ENCODE data around the gene TWIST2.

Gene TWIST2

DNA sequence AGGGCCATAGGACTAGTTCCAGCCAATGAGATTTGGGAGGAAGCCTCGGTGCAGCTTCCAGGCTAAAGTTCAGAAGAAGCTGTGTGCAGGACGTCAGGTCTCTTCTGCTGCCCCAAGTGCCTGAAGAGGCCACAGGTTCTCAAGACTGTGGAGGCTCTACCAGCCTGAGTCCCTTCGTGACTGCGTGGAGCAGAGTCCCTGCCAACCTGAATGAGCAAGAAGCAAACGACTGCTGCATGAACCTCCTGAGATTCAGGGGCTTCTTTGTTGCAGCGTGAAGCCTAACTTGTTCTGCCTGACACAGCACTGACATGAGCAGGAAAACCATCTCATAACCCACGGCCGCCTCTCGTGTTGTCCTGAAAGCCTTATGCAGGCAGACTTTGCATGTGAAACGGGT is 39.7 kb downstream of the TWIST2 start:
- in situ Hi-C loops (cut with HindIII; ENCODE audit: low sequenced_read_pairs) = no loop called here

DNA sequence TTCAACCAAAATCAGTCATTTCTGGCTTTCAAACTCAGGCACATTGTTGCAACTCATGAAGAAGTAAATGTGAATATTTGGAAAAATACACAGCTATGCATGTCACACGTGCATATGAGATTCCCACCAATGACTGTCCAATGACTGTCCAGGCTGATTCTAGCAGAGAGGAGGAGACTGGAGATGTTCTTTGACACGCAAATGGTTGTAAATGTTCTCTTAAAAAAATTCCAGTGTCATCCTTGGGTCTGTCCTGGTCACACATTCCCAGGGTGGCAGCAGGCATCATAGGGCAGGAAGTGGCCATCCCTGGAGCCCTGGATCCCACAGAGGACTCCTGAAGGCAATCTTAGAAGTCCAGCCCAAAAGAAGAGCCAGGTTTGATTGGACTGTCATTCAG is 40.9 kb downstream of the TWIST2 start:
- in situ Hi-C loops (cut with HindIII; ENCODE audit: low sequenced_read_pairs) = no loop called here

DNA sequence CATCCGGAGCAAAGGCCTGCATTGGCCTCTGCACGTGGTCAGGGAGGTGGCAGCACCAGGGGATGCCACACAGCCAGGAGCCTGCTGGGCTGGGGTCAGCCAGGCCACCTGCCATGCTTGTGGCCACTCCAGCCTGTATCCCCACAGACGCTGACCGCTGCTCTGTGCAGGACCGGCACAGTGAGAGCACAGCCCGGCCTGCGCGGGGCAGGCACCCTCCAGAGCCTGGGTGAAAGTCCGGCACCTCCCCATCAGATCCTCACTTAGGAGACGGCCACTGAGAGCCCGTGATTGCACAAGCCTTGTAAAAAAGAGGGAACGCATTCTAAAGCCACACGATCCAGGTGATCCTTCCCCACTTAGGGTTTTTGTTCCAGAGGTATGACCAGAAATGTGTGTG is 42.2 kb downstream of the TWIST2 start:
- in situ Hi-C loops (cut with HindIII; ENCODE audit: low sequenced_read_pairs) = no loop called here

DNA sequence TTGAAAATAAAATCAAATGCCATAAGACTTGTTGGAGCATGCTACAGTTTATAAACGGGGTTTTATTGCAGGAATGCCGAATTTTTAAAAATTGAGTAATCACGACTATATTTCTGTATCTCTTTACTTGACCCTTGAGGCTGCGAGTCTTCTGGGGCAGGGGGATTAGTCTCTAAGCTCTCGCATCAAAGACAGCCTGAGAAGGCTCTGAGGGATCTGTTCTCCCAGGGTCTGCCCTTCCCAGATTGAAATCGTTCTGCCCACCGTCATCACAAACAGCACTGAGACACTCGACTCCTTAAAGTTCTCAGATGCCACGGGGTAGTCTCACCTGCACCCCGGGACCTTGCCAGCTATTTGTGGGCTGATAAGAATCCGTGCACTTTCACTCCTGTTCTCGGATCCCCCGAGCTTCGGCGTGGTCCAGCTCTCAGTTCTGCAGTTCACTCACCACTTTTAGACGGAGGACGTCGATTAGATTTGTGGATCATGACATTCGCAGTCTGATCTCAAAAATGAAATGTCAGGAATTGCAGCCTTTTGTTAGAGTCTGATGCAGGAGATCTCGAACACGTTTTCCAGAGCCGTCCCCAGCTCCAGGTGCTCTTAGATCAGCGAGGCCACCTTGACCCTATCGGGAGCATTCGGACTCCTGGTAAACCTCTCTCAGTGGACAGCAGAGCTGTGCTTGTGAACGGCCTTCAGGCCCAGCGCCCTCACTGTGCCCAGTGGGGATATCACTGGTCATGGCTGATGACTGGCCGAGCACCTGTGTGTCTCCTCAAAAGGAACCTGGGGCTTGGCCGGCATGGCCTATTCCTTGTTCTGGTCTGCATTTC is 43.0 kb downstream of the TWIST2 start:
- in situ Hi-C loops (cut with HindIII; ENCODE audit: low sequenced_read_pairs) = no loop called here

DNA sequence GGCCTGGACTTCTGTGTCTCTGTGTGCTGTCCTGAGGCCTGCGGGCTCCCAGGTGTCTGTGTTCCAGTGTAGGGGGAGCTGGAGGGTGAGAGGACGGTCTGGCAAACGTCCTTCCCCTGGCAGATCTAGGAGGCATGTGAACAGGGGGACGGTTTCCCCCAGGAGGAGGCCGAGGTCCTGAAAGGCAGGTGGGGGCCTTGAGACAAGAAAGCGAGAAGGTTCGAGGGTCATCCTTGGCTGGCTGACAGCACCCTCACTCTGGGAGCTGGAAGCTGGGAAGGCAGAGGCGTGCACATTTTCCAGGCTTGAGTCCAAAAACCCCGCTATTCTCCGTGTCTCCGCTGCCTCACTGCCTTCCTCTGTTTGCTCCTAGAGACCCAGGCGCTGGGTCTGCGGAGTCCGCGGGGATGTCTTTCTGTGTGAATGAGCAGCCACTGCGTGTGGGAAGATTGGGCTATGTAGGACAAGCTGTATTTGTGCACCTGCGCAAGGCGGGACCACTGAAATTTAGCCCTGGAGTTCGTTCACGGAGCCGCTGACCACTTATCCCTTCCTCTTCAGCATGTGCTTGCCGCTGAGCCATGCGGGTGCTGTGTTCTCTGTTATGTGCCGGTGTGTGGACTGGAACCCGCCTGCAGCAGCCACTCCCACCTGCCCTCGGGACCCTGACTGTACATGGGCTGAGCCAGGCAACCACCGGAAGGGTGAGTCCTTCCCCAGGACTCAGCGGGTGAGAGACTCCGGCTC is 43.7 kb downstream of the TWIST2 start:
- in situ Hi-C loops (cut with HindIII; ENCODE audit: low sequenced_read_pairs) = no loop called here

DNA sequence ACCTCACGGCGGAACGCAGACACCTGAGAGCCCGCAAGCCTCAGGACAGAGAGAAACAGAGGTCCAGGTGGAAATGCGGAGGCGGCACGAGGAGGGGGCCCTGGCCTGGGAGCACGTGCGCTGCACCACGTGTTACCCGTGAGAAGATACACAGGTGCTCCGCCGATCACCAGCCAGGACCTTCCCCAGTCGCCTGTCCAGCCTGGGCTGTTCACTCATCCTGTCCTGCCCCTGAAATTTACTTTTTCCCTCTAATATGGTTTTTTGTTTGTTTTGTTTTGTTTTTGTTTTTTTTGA is 44.3 kb downstream of the TWIST2 start:
- in situ Hi-C loops (cut with HindIII; ENCODE audit: low sequenced_read_pairs) = no loop called here

DNA sequence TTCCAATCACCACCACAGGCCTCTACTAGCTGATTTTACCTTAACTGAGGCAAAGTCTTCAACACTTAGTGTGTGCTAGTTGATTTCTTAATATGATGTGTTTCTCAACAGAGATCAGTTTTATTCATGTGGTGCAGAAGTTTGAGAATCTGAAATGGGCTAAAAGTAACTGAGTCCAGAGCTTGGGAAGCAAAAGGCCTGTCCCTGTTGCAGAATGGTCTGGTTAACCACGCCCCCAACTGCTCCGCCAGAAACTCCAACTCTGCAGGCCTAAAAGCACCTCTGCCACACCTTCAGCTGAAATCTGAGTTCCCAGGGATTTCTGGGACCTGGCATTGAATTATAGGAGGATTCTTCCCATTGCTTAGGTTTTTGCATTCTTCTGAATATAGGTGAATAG is 44.9 kb downstream of the TWIST2 start:
- in situ Hi-C loops (cut with HindIII; ENCODE audit: low sequenced_read_pairs) = no loop called here

DNA sequence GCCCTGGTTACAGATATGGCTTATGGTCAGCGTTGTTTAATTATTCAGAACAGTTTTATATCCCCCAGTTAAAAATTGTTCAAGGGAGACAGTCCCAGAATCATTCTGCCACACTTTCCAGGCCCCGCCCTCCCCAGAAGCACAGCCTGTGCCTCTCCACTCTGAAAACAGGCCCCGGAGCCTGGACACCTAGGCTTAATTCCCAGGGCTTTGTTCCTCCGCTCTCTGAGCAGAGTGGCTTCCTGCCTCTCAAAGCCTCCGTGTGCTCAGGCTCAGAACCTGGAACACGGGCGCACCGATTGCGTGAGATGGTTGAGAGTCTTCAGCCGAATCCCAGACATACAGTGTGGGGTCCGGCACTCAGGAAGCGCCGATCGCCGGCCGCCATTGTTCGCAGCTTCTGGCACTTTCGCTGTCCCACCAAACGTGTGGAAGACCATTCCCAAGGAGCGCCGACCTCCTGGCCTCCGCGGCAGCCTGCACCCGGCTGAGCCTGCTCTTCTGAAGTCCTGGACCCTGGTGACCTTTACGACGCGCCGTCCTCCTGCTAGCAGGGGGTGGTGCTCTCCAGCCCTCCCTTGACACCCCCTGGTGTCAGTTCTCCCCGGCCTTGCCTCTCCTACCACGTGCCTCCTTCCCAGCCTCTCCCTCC is 45.6 kb downstream of the TWIST2 start:
- in situ Hi-C loops (cut with HindIII; ENCODE audit: low sequenced_read_pairs) = no loop called here

DNA sequence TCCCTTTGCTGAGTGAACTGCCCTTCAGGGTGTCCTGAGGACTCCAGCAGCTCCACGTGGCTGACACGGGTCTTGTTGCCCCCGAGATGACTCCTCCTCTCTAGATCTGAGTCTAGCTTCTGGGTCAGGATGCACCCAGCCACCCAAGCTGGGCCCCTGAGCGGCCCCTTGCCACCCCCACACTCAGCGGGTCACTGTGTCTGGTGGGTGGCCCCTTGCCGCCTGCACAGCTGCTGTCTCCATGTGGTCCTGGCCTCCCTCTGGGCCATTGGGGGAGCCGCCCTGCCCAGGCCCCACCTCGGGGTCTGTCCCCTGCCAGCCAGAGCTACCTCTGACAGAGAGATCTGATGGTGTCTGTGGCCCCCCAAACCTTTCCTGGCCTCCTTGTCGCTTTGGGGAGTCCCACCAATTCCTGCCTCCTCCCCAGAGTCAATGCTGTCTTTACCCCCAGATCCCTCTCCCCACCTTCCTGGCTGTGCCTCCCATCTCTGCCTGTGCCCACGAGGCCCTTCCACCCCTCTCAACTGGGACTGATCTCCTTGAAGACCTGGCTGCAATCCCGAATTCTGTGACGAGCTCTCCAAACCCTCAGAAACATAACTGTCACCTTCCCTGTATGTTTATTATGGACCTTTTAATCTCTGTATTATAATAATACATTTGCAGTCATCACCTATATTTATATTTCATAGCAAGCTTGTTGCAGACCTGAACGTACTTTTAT is 46.5 kb downstream of the TWIST2 start:
- in situ Hi-C loops (cut with HindIII; ENCODE audit: low sequenced_read_pairs) = no loop called here

DNA sequence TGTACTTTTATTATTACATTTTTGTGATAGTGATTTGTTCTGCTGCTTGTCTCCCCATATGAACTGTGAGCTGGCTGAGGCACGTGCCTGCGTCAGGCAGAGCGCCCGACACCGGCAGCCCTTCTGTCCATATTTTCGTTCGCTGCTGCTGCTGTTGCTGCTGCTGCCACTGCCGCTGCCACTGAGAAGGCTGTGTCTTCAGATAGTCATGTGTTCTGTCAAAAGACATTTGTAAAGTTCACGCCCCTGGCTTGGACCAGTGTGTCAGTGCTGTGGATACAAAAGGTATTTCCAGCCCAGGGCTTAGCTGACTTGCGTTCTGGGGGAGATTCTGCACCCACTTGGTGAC is 47.0 kb downstream of the TWIST2 start:
- in situ Hi-C loops (cut with HindIII; ENCODE audit: low sequenced_read_pairs) = no loop called here

DNA sequence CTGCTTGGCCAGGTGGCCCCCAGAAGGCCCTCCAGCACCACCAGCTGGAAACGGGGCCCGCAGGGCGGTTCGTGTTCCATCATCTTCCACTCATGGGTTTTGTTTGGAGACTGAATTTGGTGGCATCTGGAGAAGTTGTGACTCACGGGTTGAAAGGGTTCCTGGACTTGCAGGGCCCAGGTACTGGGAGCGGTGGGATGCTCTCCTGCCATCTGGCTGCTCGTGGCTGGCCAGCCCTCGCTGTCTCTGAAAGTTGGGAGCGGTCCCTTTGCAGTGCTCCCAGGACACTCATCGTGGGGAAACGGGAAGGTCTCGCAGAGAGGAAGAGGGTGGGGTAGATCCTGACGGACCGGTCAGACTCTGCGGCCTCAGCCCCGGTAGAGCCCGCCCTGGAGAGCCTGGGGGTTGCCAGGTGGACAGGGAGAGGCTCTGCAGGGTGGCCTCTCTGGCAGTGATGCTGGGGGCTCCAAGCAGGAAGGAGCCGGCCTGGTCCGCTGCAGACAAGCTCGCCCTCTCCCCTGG is 47.5 kb downstream of the TWIST2 start:
- in situ Hi-C loops (cut with HindIII; ENCODE audit: low sequenced_read_pairs) = no loop called here

DNA sequence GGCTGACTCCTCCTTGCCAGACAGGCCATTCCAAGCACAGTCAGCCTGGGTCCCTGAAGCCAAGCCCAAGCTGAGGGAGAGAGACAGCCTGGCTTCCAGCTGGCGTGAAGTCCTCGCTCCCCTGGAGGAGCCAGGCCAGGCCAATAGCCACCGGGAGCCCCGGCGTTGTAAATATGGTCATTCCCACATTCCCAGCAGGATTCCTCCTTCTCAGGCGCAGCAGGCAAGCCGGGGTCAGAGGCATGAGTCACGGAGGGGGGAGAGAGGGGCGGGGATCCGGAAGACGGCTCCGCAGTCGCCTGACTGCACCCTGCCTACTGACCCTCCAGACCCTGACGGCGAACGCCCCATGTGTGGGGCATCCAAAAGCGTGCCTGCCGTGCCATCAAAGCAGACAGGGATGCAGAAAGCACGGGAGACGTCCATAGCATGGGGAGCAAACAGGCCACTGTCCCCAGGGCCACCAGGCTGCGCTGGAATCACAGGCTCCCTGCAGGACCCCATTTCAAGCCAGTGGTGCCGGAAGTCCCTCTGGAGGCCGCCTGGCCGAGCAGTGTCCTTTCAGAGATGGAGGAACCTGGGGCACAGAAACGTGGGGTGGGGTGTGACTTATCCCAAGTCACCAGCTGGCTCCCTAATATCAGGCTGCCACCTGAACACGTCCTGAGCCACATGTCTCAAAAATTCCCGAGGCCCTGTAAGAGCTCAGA is 48.2 kb downstream of the TWIST2 start:
- in situ Hi-C loops (cut with HindIII; ENCODE audit: low sequenced_read_pairs) = no loop called here

DNA sequence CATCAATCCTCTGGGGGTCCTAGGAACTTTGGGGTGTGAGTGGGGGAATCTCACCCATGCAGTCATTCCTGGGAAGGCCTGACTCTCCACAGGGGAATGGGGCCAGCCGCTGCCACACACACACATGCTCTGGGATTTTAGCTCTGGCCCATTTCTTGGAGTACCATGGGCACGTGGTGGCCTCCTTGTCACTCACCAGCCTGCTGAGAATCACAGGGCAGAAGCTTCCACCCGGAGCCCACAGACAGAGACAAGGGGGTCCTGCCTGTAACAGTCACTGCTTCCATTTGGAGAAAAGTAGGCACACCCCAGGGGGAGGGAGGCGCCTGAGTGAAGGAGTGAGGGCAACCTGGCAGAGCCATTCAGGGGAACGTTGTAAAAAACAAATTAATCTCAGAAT is 48.8 kb downstream of the TWIST2 start:
- in situ Hi-C loops (cut with HindIII; ENCODE audit: low sequenced_read_pairs) = no loop called here

DNA sequence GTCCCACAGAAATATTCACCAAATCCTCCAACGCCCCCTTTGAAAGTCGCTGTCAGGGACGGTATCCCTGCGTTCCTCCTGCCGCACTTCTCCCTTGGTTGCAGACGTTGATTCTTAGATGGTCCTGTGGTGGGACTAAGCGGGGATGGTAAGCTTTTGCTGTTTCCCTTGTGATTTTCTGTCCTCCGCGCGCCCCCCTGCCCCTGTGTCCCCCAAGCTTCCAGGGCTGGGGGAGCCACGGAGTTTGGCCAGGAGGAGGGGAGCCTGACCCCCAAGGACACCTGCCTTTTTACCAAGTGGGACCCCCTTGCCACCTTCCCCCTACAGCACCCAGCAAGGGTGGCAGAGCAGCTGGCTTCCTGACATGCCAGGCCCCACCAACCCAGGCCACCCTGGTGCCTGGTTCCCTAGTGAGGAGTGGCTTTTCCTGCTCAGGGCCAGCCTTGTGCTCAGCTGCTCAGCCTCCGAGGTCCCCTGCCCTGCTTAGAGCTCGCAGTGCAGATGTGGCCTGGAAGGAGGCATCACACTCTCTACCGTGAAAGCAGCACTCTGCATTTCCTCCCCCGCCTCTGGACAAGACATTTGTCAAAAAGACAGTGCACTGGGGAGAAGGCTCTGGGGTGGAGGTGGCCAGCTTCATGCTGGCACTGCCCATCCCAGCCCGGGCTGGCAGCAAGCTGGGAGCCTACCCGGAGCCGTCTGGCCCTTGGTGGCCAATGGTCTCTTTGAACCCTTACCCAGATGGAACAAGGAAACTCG is 49.4 kb downstream of the TWIST2 start:
- in situ Hi-C loops (cut with HindIII; ENCODE audit: low sequenced_read_pairs) = no loop called here

DNA sequence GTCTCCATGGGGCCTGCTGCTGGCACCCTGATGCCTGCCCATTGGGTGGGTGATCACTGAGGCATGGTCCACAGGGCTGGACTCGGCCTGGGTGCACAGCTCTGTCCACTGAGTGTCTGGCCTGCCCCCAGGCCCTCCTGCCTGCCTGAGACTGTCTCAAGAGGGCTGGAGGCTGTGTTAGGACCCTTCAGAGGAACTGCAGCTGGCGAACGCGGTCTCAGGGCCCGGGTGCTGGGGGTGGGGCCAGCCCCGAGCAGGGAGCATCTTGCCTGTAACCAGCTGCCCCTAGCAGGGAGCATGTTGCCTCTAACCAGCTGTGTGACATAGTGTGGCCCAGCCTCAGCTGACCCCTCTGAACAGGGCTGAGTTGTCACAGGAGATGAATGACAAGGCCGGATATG is 50.0 kb downstream of the TWIST2 start:
- in situ Hi-C loops (cut with HindIII; ENCODE audit: low sequenced_read_pairs) = no loop called here

DNA sequence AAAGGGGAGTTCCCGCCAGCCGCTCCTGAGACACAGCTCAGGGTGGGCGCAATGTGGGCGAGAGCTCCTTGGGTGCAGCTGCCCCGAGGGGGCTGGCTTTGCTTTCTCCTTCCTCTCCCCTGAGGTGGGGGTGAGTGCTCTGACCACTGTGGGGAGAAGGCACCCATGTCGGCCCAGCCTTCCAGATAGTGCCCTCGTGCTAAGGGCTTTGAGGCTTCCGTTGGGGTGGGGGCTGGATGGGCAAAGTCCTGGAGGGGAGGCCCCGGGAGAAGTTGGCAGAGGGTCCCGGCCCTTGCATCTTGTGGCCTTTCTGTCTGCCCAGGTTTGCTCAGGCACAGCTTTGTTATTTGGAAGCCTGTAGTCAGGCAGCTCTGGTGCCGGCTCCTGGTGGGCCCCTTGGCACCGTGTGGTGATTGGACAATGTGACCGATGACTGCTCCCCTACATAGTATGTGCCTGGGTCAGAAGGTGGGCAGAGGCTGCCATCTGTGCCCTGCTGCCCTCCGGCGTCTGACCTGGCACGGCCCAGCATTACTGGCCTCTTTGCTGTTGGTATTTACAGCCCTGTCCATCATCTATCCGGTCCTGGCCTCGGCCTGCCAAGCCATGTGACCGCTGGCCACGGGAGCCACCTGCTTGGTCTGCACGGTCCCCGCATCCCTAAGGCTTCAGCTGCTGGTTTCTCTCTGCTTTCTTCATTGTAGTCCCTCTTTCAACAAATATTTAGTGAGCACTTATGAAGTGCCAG is 50.8 kb downstream of the TWIST2 start:
- in situ Hi-C loops (cut with HindIII; ENCODE audit: low sequenced_read_pairs) = no loop called here

DNA sequence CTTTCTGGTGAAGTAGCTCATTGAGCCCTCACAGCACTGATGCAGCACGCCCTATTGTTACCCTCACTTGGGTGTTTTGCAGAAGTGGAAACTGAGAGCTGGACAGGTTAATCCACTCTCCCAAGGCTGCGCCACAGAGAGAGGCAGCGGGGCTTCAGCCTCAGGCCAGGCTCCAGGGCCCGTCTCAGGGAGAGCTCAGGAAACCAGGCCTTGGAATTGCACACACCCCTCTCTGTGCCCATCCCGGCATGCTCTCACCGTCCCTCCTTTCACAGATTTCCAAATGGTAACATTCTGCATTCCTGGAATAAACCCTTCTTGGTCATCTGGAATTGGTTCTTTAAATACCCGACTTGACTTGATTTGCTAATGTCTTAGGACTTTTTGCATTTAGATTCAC is 51.5 kb downstream of the TWIST2 start:
- in situ Hi-C loops (cut with HindIII; ENCODE audit: low sequenced_read_pairs) = no loop called here

DNA sequence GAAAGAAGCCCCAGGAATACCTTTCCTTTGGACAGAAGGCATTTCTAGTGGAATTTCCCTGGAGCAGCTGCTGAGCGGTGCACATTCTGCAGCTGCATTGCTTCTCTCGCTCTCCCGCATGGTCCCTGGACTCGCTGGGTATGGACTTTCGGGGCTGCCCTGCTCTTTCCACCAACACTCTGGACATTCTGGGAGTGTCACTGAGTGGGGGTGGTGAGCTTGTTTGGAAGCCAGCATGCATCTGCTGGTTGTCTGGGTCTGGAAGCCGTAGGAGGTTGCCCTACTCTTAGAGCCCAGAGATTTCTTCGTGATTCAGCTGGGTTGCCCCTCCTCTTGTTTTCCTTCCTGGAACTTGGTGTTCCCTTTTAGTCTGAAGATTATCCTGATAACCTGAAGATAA is 52.6 kb downstream of the TWIST2 start:
- in situ Hi-C loops (cut with HindIII; ENCODE audit: low sequenced_read_pairs) = no loop called here

DNA sequence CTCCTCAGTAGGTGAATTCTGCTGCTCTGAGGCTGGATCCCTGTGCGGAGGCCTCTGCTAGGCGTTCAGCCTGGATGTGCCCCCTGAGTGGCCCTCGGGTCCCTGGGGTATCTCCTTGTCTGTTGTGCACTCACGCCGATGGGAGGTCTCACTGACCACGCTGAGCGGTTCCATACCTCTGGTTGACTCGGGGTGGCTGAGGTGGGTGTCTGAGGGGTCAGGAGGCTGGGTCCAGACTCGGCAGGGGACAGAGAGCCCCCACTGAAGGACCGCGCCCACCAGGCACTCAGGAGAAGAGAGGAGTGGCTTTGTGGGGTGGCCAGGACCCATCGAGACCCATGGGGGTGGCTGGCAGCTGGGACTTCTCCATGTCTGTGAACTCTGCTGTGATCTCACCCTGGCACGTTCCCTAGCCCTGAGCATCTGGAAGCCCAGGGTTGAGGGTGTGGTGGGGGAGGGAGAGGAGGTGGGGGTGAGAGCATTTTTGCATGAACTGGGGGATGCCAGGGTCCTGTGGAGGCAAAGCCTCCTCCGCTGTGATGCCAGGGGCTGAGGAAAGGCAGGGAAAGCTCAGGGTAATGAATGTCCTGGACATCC is 53.7 kb downstream of the TWIST2 start:
- in situ Hi-C loops (cut with HindIII; ENCODE audit: low sequenced_read_pairs) = no loop called here

Measured in DLD1 (cell line).